HCT116 (cell line): ENCODE measurements around the gene PLCZ1. TPM values are rescaled to one million over a fixed set of nuclear protein-coding genes. Genes with fewer than 3 reads are reported as not detected.

ENCODE experiments used
- ATAC-seq: fragments of 200-7000 bp; cut with Tn5 transposase; 2 replicates; pipeline ENCODE4 v1.9.1; 2020; ENCODE audit warnings: mild to moderate bottlenecking, moderate library complexity
- BruUV-seq: library from RNA; stranded (reverse); fragments of 400-500 nt; replicated peaks from 2 replicates; lab custom pipeline; 2021; lab: Mats Ljungman, UMichigan
- CTCF ChIA-PET: fragments of 300-600 bp; sonication (Branson Sonifier 250); formaldehyde crosslinking; loops from one replicate; lab custom pipeline; 2021; ENCODE audit warnings: antibody characterized with exemption; lab: Charles Lee
- POLR2A ChIA-PET: fragments of 300-600, 350-600 bp; sonication (Branson Sonifier 250); formaldehyde crosslinking; loops from one replicate; lab custom pipeline; 2021; ENCODE audit warnings: antibody characterized with exemption; lab: Charles Lee
- RAD21 ChIA-PET, 2 experiments: fragments of 300-600 bp; sonication (Branson Sonifier 250); formaldehyde crosslinking; loops; one replicate each; lab custom pipeline; 2023; ENCODE audit warnings: low total read pairs in 2 of 2; ENCODE audit not compliant: uncharacterized antibody in 2 of 2, unreplicated experiment in 2 of 2, low non-redundant PET in 1 of 2; lab: Charles Lee
- DNase-seq: peaks from one replicate; pipeline ENCODE4 v3.0.0-alpha.2; 2010; ENCODE audit warnings: low read depth, low spot score
- H2AFZ ChIP-seq: fragments of 200-600 bp; shearing (Covaris generic), sonication (generic); 2 replicates; pipeline ENCODE4 v1.6.1; 2017; ENCODE audit warnings: low read depth, mixed run types, mixed read lengths, antibody characterized with exemption, low read length; ENCODE audit not compliant: poor library complexity, severe bottlenecking
- H3K27ac ChIP-seq: 2 replicates; pipeline ENCODE4 v1.5.1; 2012; ENCODE audit warnings: low read depth, low read length
- H3K27me3 ChIP-seq: fragments of 200-600 bp; sonication (generic); 2 replicates; pipeline ENCODE4 v1.6.1; 2016; ENCODE audit warnings: mixed run types, low read length, mixed read lengths; ENCODE audit not compliant: insufficient read depth
- H3K36me3 ChIP-seq, 2 experiments: fragments of 200-500 bp in 1 of 2; fragments of 200-600 bp in 1 of 2; sonication (Bioruptor generic) in 1 of 2; sonication (generic) in 1 of 2; 2 replicates each; pipeline versions ENCODE4 v1.5.1 to v1.6.1; 2014 to 2016; ENCODE audit warnings: low read length in 2 of 2, inconsistent platforms in 1 of 2, mixed read lengths in 1 of 2, mixed run types in 1 of 2; ENCODE audit not compliant: insufficient read depth in 2 of 2, control insufficient read depth in 1 of 2
- H3K4me1 ChIP-seq, 2 experiments: fragments of 200-600 bp in 1 of 2; sonication (generic) in 1 of 2; 2 replicates each; pipeline versions ENCODE4 v1.5.1 to v1.6.1; 2012 to 2017; ENCODE audit warnings: low read length in 2 of 2, inconsistent platforms in 1 of 2, mild to moderate bottlenecking in 1 of 2, mixed read lengths in 1 of 2, mixed run types in 1 of 2, moderate library complexity in 1 of 2; ENCODE audit not compliant: insufficient read depth in 2 of 2, control insufficient read depth in 1 of 2
- H3K4me2 ChIP-seq: fragments of 200-600 bp; sonication (generic); 2 replicates; pipeline ENCODE4 v1.6.1; 2017; ENCODE audit warnings: mixed run types, low read length, mixed read lengths
- H3K4me3 ChIP-seq, 2 experiments: fragments of 200-600 bp in 1 of 2; sonication (generic) in 1 of 2; replicated peaks in 1 of 2; 2 replicates each; pipeline ENCODE4 v1.5.1; 2011 to 2016; ENCODE audit warnings: low read length in 2 of 2, control low read depth in 1 of 2, low read depth in 1 of 2, mild to moderate bottlenecking in 1 of 2, mixed read lengths in 1 of 2, mixed run types in 1 of 2
- H3K79me2 ChIP-seq: fragments of 200-600 bp; sonication (generic); 2 replicates; pipeline ENCODE4 v1.6.1; 2017; ENCODE audit warnings: mild to moderate bottlenecking, mixed run types, low read length, moderate library complexity, mixed read lengths; ENCODE audit not compliant: insufficient read depth
- H3K9ac ChIP-seq: fragments of 200-600 bp; sonication (generic); 2 replicates; pipeline ENCODE4 v1.6.1; 2016; ENCODE audit warnings: low read length, mixed read lengths
- H3K9me2 ChIP-seq: fragments of 200-600 bp; sonication (generic), shearing (Covaris generic); 2 replicates; pipeline ENCODE4 v1.6.1; 2017; ENCODE audit warnings: mixed run types, mild to moderate bottlenecking, moderate library complexity; ENCODE audit not compliant: insufficient read depth
- H3K9me3 ChIP-seq, 2 experiments: fragments of 200-500 bp in 1 of 2; fragments of 200-600 bp in 1 of 2; sonication (Bioruptor generic) in 1 of 2; sonication (generic) in 1 of 2; 2 replicates each; pipeline ENCODE4 v1.6.1; 2014 to 2017; ENCODE audit warnings: low read length in 2 of 2, mixed read lengths in 2 of 2, inconsistent platforms in 1 of 2, low read depth in 1 of 2, mild to moderate bottlenecking in 1 of 2, mixed run types in 1 of 2, moderate library complexity in 1 of 2; ENCODE audit not compliant: control insufficient read depth in 1 of 2, insufficient read depth in 1 of 2
- H4K20me1 ChIP-seq: fragments of 200-600 bp; sonication (generic), shearing (Covaris generic); 2 replicates; pipeline ENCODE4 v1.6.1; 2017; ENCODE audit warnings: mixed run types, mild to moderate bottlenecking, moderate library complexity; ENCODE audit not compliant: insufficient read depth
- CEBPB ChIP-seq: IDR thresholded peaks from 2 replicates; pipeline ENCODE4 v1.6.1; 2012; ENCODE audit warnings: low read depth
- ELF1 ChIP-seq: IDR thresholded peaks from 2 replicates; pipeline ENCODE4 v1.6.1; 2012; ENCODE audit warnings: low read depth, borderline replicate concordance
- JUND ChIP-seq: IDR thresholded peaks from 2 replicates; pipeline ENCODE4 v1.6.1; 2012
- POLR2A ChIP-seq: IDR thresholded peaks from 2 replicates; pipeline ENCODE4 v1.7.0; 2011; ENCODE audit warnings: borderline replicate concordance; ENCODE audit not compliant: insufficient read depth, insufficient read length; ENCODE audit errors: extremely low read depth
- POLR2AphosphoS5 ChIP-seq: IDR thresholded peaks from 2 replicates; pipeline ENCODE4 v1.6.1; 2011; ENCODE audit warnings: mild to moderate bottlenecking, low read depth, low read length, moderate library complexity
- RAD21 ChIP-seq: IDR thresholded peaks from 2 replicates; pipeline ENCODE4 v1.6.1; 2012; ENCODE audit warnings: low read depth, mild to moderate bottlenecking
- SIN3A ChIP-seq: IDR thresholded peaks from 2 replicates; pipeline ENCODE4 v1.6.1; 2012; ENCODE audit warnings: low read depth
- TCF7L2 ChIP-seq: IDR thresholded peaks from 2 replicates; pipeline ENCODE4 v1.7.0; 2011; ENCODE audit warnings: borderline replicate concordance, inconsistent platforms; ENCODE audit not compliant: insufficient read depth, insufficient read length; ENCODE audit errors: extremely low read depth
- YY1 ChIP-seq: IDR thresholded peaks from 2 replicates; pipeline ENCODE4 v1.6.1; 2011; ENCODE audit warnings: low read length, low read depth, moderate library complexity, mild to moderate bottlenecking; ENCODE audit not compliant: insufficient replicate concordance; ENCODE audit errors: extremely low read depth
- ZFX ChIP-seq: fragments of 450-650 bp; IDR thresholded peaks from 2 replicates; pipeline ENCODE4 v1.6.1; 2017
- ZNF274 ChIP-seq: fragments of 200-500 bp; sonication (Bioruptor generic); IDR thresholded peaks from 2 replicates; pipeline ENCODE4 v1.6.1; 2014; ENCODE audit warnings: mild to moderate bottlenecking, low read depth, low read length, inconsistent platforms
- intact Hi-C: fragments of 100-400 bp; cut with micrococcal nuclease; formaldehyde crosslinking; loops from 2 replicates; pipeline ENCODE4 v1.10.0; 2022
- total RNA-seq: library from RNA; stranded (reverse); gene quantifications from one replicate; pipeline ENCODE4 v1.2.1, GENCODE V29; 2021; ENCODE audit not compliant: unreplicated experiment
- TF ChIP-seq, protein P1 (sequence below): IDR thresholded peaks from 2 replicates; pipeline ENCODE4 v1.6.1; 2012; ENCODE audit warnings: low read depth
- TF ChIP-seq, protein P2 (sequence below), 3 experiments: fragments of 200-600 bp in 1 of 3; sonication (generic) in 1 of 3; IDR thresholded peaks in 2 of 3; conservative IDR thresholded peaks in 1 of 3; 2 replicates each; pipeline ENCODE4 v1.5.1; 2012 to 2017; ENCODE audit warnings: low read depth in 2 of 3, low read length in 2 of 3, antibody characterized with exemption in 1 of 3, borderline replicate concordance in 1 of 3, control low read depth in 1 of 3, mild to moderate bottlenecking in 1 of 3, mixed read lengths in 1 of 3, mixed run types in 1 of 3, moderate library complexity in 1 of 3; ENCODE audit not compliant: insufficient read depth in 1 of 3

Gene PLCZ1
- total RNA-seq, 1 experiment from 2014 or later = not detected

DNA sequence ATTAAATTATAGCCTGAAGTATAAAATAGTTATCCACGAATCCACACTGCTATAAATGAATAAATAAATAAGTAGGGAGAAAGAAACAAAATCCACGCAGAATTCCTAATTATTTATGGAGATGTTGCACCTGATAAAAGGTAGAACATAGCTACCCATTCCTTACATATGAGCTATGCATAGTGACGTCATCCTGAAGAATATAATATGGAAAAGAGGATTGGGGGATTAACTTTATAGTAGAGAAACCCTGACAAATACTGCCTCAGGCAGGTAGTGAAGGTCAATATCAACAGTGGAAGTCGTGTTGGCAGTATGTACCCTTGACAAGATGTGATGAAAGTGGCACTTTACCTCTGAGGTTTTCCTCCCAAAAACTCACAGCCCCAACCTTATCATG lies 82.5 kb downstream of the PLCZ1 start (continued):
- TF ChIP-seq, protein P1, sequence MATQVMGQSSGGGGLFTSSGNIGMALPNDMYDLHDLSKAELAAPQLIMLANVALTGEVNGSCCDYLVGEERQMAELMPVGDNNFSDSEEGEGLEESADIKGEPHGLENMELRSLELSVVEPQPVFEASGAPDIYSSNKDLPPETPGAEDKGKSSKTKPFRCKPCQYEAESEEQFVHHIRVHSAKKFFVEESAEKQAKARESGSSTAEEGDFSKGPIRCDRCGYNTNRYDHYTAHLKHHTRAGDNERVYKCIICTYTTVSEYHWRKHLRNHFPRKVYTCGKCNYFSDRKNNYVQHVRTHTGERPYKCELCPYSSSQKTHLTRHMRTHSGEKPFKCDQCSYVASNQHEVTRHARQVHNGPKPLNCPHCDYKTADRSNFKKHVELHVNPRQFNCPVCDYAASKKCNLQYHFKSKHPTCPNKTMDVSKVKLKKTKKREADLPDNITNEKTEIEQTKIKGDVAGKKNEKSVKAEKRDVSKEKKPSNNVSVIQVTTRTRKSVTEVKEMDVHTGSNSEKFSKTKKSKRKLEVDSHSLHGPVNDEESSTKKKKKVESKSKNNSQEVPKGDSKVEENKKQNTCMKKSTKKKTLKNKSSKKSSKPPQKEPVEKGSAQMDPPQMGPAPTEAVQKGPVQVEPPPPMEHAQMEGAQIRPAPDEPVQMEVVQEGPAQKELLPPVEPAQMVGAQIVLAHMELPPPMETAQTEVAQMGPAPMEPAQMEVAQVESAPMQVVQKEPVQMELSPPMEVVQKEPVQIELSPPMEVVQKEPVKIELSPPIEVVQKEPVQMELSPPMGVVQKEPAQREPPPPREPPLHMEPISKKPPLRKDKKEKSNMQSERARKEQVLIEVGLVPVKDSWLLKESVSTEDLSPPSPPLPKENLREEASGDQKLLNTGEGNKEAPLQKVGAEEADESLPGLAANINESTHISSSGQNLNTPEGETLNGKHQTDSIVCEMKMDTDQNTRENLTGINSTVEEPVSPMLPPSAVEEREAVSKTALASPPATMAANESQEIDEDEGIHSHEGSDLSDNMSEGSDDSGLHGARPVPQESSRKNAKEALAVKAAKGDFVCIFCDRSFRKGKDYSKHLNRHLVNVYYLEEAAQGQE = no peak
- TF ChIP-seq POLR2AphosphoS5 = no peak
- TF ChIP-seq TCF7L2 = no peak
- TF ChIP-seq, all 23 proteins: peak for 0

DNA sequence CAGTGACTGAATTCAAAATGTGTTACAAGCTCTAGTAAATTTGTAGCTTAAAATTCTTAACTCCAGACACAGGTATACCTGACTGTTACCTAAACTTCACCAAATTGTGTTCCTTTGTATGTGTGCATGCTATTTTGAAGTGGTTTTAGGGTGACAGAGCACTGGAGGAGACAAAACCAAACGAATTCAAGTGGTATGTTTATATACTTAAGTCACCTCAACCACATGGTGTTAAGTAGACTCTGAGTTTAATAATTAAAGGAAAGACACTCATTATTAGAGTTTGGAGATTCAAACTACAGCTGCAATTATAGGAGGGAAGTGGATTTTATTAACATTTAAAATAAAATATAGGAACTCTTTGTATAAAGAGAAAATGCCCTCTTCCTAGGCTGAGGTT lies 84.3 kb downstream of the PLCZ1 start:
- intact Hi-C loops = no loop called here
- no peak for DNase-seq
- POLR2A ChIA-PET = no interaction called here

More for the DNA sequence above, 84.3 kb downstream of the PLCZ1 start:
- H3K27ac ChIP-seq = no peak overlapping the region
- no peaks in the 10 kb centered on the region for H3K79me2 ChIP-seq
- no peaks in the 10 kb centered on the region for H3K9me3 ChIP-seq
- no peaks in the 10 kb centered on the region for H3K36me3 ChIP-seq
- H2AFZ ChIP-seq = no peak overlapping the region
- no peak overlapping the region for H3K4me3 ChIP-seq
- H3K9me2 ChIP-seq = no peaks in the 10 kb centered on the region
- H3K4me2 ChIP-seq = no peak overlapping the region
- no peak overlapping the region for H3K9ac ChIP-seq
- H3K27me3 ChIP-seq = no peaks in the 10 kb centered on the region
- no peaks in the 10 kb centered on the region for H3K4me1 ChIP-seq
- ChIA-PET RAD21 (no interaction called here), CTCF (no interaction called here)
- BruUV-seq = no TSS peak
- ATAC-seq = no peak
- H4K20me1 ChIP-seq = no peaks in the 10 kb centered on the region
- TF ChIP-seq SIN3A (no peak), ELF1 (no peak), ZNF274 (no peak), ZFX (no peak), JUND (no peak), CEBPB (no peak), POLR2A (no peak), YY1 (no peak), RAD21 (no peak)
- TF ChIP-seq, protein P2, sequence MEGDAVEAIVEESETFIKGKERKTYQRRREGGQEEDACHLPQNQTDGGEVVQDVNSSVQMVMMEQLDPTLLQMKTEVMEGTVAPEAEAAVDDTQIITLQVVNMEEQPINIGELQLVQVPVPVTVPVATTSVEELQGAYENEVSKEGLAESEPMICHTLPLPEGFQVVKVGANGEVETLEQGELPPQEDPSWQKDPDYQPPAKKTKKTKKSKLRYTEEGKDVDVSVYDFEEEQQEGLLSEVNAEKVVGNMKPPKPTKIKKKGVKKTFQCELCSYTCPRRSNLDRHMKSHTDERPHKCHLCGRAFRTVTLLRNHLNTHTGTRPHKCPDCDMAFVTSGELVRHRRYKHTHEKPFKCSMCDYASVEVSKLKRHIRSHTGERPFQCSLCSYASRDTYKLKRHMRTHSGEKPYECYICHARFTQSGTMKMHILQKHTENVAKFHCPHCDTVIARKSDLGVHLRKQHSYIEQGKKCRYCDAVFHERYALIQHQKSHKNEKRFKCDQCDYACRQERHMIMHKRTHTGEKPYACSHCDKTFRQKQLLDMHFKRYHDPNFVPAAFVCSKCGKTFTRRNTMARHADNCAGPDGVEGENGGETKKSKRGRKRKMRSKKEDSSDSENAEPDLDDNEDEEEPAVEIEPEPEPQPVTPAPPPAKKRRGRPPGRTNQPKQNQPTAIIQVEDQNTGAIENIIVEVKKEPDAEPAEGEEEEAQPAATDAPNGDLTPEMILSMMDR (IDR thresholded peaks at IDR 0.05 in 2 of 3, conservative IDR thresholded peaks at IDR 0.05 in 1 of 3; ENCODE audit: borderline replicate concordance in 1 of 3, insufficient read depth in 1 of 3, low read depth in 2 of 3, low read length in 2 of 3) = no peak
